H9 (cell line): ENCODE measurements around the gene ATP7B. TPM values are rescaled to one million over a fixed set of nuclear protein-coding genes. Genes with fewer than 3 reads are reported as not detected.
"Not testable (repeated sequence)": the region's sequence is repeated elsewhere in the genome, so short reads cannot be mapped to it uniquely, and the experiment has no call there.

Experiments used
- DNase-seq: peaks from one replicate; pipeline ENCODE4 v3.0.0-alpha.2; 2017
- H2AFZ ChIP-seq: one replicate; pipeline ENCODE4 v1.6.1; 2013; ENCODE audit warnings: mild to moderate bottlenecking, low read length, control low read depth, moderate library complexity
- H2AK5ac ChIP-seq: 2 replicates; pipeline ENCODE4 v1.6.1; 2013; ENCODE audit warnings: low read length, control low read depth, mixed read lengths; ENCODE audit not compliant: insufficient read length
- H2BK120ac ChIP-seq: one replicate; pipeline ENCODE4 v1.6.1; 2013; ENCODE audit warnings: low read depth, mild to moderate bottlenecking, low read length, control low read depth, inconsistent platforms; ENCODE audit not compliant: poor library complexity, severe bottlenecking
- H2BK12ac ChIP-seq: 2 replicates; pipeline ENCODE4 v1.6.1; 2013; ENCODE audit warnings: low read length, control low read depth, mixed read lengths, low read depth; ENCODE audit not compliant: insufficient read length
- H2BK15ac ChIP-seq: 2 replicates; pipeline ENCODE4 v1.6.1; 2013; ENCODE audit warnings: low read depth, low read length, control low read depth
- H2BK20ac ChIP-seq: one replicate; pipeline ENCODE4 v1.6.1; 2013; ENCODE audit warnings: low read depth, mild to moderate bottlenecking, low read length, control low read depth, inconsistent platforms; ENCODE audit not compliant: poor library complexity, severe bottlenecking
- H2BK5ac ChIP-seq: 2 replicates; pipeline ENCODE4 v1.6.1; 2013; ENCODE audit warnings: low read length, control low read depth, mixed read lengths; ENCODE audit not compliant: insufficient read length
- H3K14ac ChIP-seq: 2 replicates; pipeline ENCODE4 v1.6.1; 2013; ENCODE audit warnings: low read length, control low read depth; ENCODE audit not compliant: insufficient read depth
- H3K18ac ChIP-seq: 2 replicates; pipeline ENCODE4 v1.6.1; 2013; ENCODE audit warnings: low read depth, mild to moderate bottlenecking, mixed read lengths, low read length, control low read depth; ENCODE audit not compliant: insufficient read length
- H3K23ac ChIP-seq: 2 replicates; pipeline ENCODE4 v1.6.1; 2013; ENCODE audit warnings: low read length, control low read depth, mixed read lengths, low read depth; ENCODE audit not compliant: insufficient read length
- H3K23me2 ChIP-seq: 2 replicates; pipeline ENCODE4 v1.6.1; 2013; ENCODE audit warnings: low read depth, mild to moderate bottlenecking, mixed read lengths, low read length, control low read depth; ENCODE audit not compliant: insufficient read length, poor library complexity, severe bottlenecking
- H3K27ac ChIP-seq: 2 replicates; pipeline ENCODE4 v1.5.1; 2013; ENCODE audit warnings: low read length, control low read depth, mixed read lengths, low read depth; ENCODE audit not compliant: insufficient read length
- H3K27me3 ChIP-seq: 2 replicates; pipeline ENCODE4 v1.6.1; 2013; ENCODE audit warnings: low read length, control low read depth, inconsistent platforms; ENCODE audit not compliant: insufficient read depth
- H3K4ac ChIP-seq: 2 replicates; pipeline ENCODE4 v1.6.1; 2013; ENCODE audit warnings: low read depth, mild to moderate bottlenecking, control low read depth, inconsistent platforms, low read length, moderate library complexity
- H3K4me1 ChIP-seq: 2 replicates; pipeline ENCODE4 v1.6.1; 2013; ENCODE audit warnings: low read length, control low read depth, inconsistent platforms; ENCODE audit not compliant: insufficient read depth
- H3K4me2 ChIP-seq: 2 replicates; pipeline ENCODE4 v1.6.1; 2013; ENCODE audit warnings: low read length, control low read depth, mixed read lengths; ENCODE audit not compliant: insufficient read length, insufficient read depth
- H3K56ac ChIP-seq: 2 replicates; pipeline ENCODE4 v1.6.1; 2013; ENCODE audit warnings: low read depth, mild to moderate bottlenecking, mixed read lengths, low read length, control low read depth; ENCODE audit not compliant: insufficient read length
- H3K79me1 ChIP-seq: 2 replicates; pipeline ENCODE4 v1.6.1; 2013; ENCODE audit warnings: low read depth, mild to moderate bottlenecking, moderate library complexity, low read length, control low read depth, inconsistent platforms; ENCODE audit not compliant: insufficient read depth, poor library complexity, severe bottlenecking
- H3K79me2 ChIP-seq: 2 replicates; pipeline ENCODE4 v1.6.1; 2013; ENCODE audit warnings: low read length, control low read depth, inconsistent platforms; ENCODE audit not compliant: insufficient read depth
- H3K9ac ChIP-seq: 2 replicates; pipeline ENCODE4 v1.6.1; 2013; ENCODE audit warnings: low read length, control low read depth, mixed read lengths; ENCODE audit not compliant: insufficient read length; ENCODE audit errors: extremely low read depth
- H3K9me3 ChIP-seq: one replicate; pipeline ENCODE4 v1.6.1; 2013; ENCODE audit warnings: low read depth, low read length, inconsistent platforms; ENCODE audit not compliant: control insufficient read depth
- H3T11ph ChIP-seq: one replicate; pipeline ENCODE4 v1.6.1; 2013; ENCODE audit warnings: mild to moderate bottlenecking, low read length, control low read depth, inconsistent platforms
- H4K20me1 ChIP-seq: one replicate; pipeline ENCODE4 v1.6.1; 2013; ENCODE audit not compliant: control insufficient read depth, insufficient read length, insufficient read depth
- H4K5ac ChIP-seq: 2 replicates; pipeline ENCODE4 v1.6.1; 2013; ENCODE audit warnings: low read depth, mild to moderate bottlenecking, mixed read lengths, low read length, control low read depth; ENCODE audit not compliant: insufficient read length
- H4K8ac ChIP-seq: replicated peaks from 2 replicates; pipeline ENCODE4 v1.6.1; 2013; ENCODE audit warnings: low read length, control low read depth, mixed read lengths, low read depth; ENCODE audit not compliant: insufficient read length
- H4K91ac ChIP-seq: 2 replicates; pipeline ENCODE4 v1.6.1; 2013; ENCODE audit warnings: low read depth, mild to moderate bottlenecking, moderate library complexity, mixed read lengths, low read length, control low read depth; ENCODE audit not compliant: insufficient read length
- H3K27ac Mint-ChIP-seq, 3 experiments: 2 replicates in 2 of 3; 3 replicates in 1 of 3; pipeline ENCODE4 v1.8.0; 2020 to 2021; ENCODE audit warnings: mixed read lengths in 3 of 3, mild to moderate bottlenecking in 1 of 3, moderate library complexity in 1 of 3
- H3K27me3 Mint-ChIP-seq: 2 replicates; pipeline ENCODE4 v1.8.0; 2021; ENCODE audit warnings: low read depth, mild to moderate bottlenecking, moderate library complexity, mixed read lengths
- H3K36me3 Mint-ChIP-seq, 3 experiments: 2 replicates in 2 of 3; 3 replicates in 1 of 3; pipeline ENCODE4 v1.8.0; 2020 to 2021; ENCODE audit warnings: low read depth in 3 of 3, mixed read lengths in 3 of 3; ENCODE audit not compliant: insufficient read depth in 1 of 3
- H3K4me1 Mint-ChIP-seq, 2 experiments: 2 replicates each; pipeline ENCODE4 v1.8.0; 2020; ENCODE audit warnings: mixed read lengths in 2 of 2
- H3K4me3 Mint-ChIP-seq, 2 experiments: 2 replicates in 1 of 2; 3 replicates in 1 of 2; pipeline ENCODE4 v1.8.0; 2020 to 2021; ENCODE audit warnings: mild to moderate bottlenecking in 2 of 2, mixed read lengths in 2 of 2, moderate library complexity in 1 of 2
- H3K9me3 Mint-ChIP-seq, 2 experiments: 2 replicates in 1 of 2; 3 replicates in 1 of 2; pipeline ENCODE4 v1.8.0; 2020; ENCODE audit warnings: mild to moderate bottlenecking in 2 of 2, mixed read lengths in 2 of 2, moderate library complexity in 1 of 2
- WGBS: extraction: QIAGEN DNeasy Blood & Tissue Kit; methylation state at CpG from one replicate; pipeline ENCODE4 v1.1.7; 2013; ENCODE audit warnings: missing lambda C conversion rate, low lambda C conversion rate, mixed read lengths; ENCODE audit not compliant: insufficient read length; ENCODE audit errors: extremely low coverage; 5-methylcytosine and 5-hydroxymethylcytosine counted together
- total RNA-seq: library from RNA; stranded (reverse); gene quantifications from 2 replicates; pipeline ENCODE4 v1.2.1, GENCODE V29; 2021
- TF ChIP-seq, protein P1 (sequence below): fragments of 200-600 bp; sonication (generic); conservative IDR thresholded peaks from 3 replicates; pipeline ENCODE4 v1.8.0; 2021; ENCODE audit warnings: antibody characterized with exemption, mild to moderate bottlenecking

Gene ATP7B
- total RNA-seq, 1 experiment from 2014 or later, result 5.8 TPM

DNA sequence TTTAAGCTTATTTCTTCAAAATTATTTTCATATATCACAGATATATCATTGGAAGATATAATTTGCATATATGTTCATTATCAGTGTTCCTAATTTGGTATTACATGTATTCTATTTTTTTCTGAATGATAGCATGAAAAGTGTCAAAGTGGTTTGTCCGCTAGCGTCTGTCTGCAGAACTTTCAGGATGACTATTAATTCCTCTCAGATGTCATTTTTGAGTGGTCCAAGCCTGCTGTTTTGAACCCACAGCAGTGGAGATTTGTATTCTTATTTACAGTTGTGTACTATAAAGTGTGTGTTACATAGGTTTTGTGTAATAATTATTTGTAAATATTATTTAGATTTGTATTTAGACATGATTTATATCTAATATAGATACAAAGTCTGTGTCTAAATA is 21.8 kb upstream of the ATP7B start:
- H3K9me3 ChIP-seq, result no peaks in the 10 kb centered on the region
- no peaks in the 10 kb centered on the region for H3K79me1 ChIP-seq
- H3K4me3 Mint-ChIP-seq, result no peak overlapping the region

DNA sequence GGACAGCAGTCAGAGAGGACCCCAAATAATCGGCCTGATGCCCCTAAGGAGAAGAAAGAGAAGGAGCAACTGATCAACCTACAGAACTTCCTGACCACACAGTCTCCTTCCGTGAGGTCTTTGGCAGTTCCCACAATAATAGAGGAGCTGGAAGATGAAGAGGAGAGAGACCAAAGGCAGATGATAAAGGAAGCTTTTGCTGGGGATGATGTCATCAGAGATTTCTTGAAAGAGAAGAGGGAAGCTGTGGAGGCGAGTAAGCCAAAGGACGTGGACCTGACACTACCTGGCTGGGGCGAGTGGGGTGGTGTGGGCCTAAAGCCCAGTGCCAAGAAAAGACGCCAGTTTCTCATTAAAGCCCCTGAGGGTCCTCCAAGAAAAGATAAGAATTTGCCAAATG is 19.2 kb upstream of the ATP7B start:
- H4K5ac ChIP-seq, H3K4ac ChIP-seq, H3K56ac ChIP-seq, H4K20me1 ChIP-seq, H3K27ac ChIP-seq, H2BK120ac ChIP-seq, H3K18ac ChIP-seq, H3K79me2 ChIP-seq, H4K91ac ChIP-seq, H2BK20ac ChIP-seq, H3T11ph ChIP-seq, H3K9ac ChIP-seq, H2AK5ac ChIP-seq, H3K4me1 ChIP-seq, H3K23ac ChIP-seq, H3K79me1 ChIP-seq, H3K9me3 ChIP-seq, H3K4me2 ChIP-seq, H4K8ac ChIP-seq, H2BK15ac ChIP-seq, H3K23me2 ChIP-seq, H3K27me3 Mint-ChIP-seq, H3K27me3 ChIP-seq, H3K4me3 Mint-ChIP-seq, H2AFZ ChIP-seq, DNase-seq, H2BK5ac ChIP-seq, H3K4me1 Mint-ChIP-seq, H2BK12ac ChIP-seq, H3K27ac Mint-ChIP-seq, H3K14ac ChIP-seq: not testable (repeated sequence)
- H3K36me3 Mint-ChIP-seq, result peaks cover 34 to 59% (median 56%) of the 10 kb centered on the region in 3 experiments
- no CpG with 5 or more reads among the region's 6 CpGs for WGBS
- peaks cover 2 to 26% of the 10 kb centered on the region in 2 experiments; a peak in 3 of 5 replicates for H3K9me3 Mint-ChIP-seq

More for the DNA sequence above, 21.8 kb upstream of the ATP7B start:
- Histone ChIP-seq H3K23ac (no peak overlapping the region), H3K27ac (no peak overlapping the region), H3K27me3 (no peaks in the 10 kb centered on the region; the same call in 1 of the 2 replicates), H4K20me1 (no peaks in the 10 kb centered on the region), H3K4ac (no peak overlapping the region), H4K91ac (no peak overlapping the region), H3K4me2 (no peak overlapping the region), H3K79me2 (no peaks in the 10 kb centered on the region), H3K9ac (no peak overlapping the region), H3K14ac (no peak overlapping the region), H2AFZ (no peak overlapping the region), H2BK120ac (no peak overlapping the region), H3K4me1 (no peaks in the 10 kb centered on the region), H3K56ac (no peak overlapping the region), H2BK5ac (no peak overlapping the region), H2BK12ac (no peak overlapping the region), H2BK20ac (no peak overlapping the region), H3T11ph (no peak overlapping the region), H3K18ac (no peak overlapping the region), H4K5ac (no peak overlapping the region), H4K8ac (no peak overlapping the region), H3K23me2 (no peaks in the 10 kb centered on the region), H2BK15ac (no peak overlapping the region), H2AK5ac (no peak overlapping the region)
- peaks cover 14 to 33% (median 30%) of the 10 kb centered on the region in 3 experiments for H3K36me3 Mint-ChIP-seq
- H3K27ac Mint-ChIP-seq, result no peak overlapping the region
- no CpG with 5 or more reads among the region's 2 CpGs for WGBS
- H3K9me3 Mint-ChIP-seq, result peaks cover 0 to 23% of the 10 kb centered on the region in 2 experiments; a peak in 2 of 5 replicates
- no peak for DNase-seq
- TF ChIP-seq, protein P1, sequence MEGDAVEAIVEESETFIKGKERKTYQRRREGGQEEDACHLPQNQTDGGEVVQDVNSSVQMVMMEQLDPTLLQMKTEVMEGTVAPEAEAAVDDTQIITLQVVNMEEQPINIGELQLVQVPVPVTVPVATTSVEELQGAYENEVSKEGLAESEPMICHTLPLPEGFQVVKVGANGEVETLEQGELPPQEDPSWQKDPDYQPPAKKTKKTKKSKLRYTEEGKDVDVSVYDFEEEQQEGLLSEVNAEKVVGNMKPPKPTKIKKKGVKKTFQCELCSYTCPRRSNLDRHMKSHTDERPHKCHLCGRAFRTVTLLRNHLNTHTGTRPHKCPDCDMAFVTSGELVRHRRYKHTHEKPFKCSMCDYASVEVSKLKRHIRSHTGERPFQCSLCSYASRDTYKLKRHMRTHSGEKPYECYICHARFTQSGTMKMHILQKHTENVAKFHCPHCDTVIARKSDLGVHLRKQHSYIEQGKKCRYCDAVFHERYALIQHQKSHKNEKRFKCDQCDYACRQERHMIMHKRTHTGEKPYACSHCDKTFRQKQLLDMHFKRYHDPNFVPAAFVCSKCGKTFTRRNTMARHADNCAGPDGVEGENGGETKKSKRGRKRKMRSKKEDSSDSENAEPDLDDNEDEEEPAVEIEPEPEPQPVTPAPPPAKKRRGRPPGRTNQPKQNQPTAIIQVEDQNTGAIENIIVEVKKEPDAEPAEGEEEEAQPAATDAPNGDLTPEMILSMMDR, result no peak
- H3K27me3 Mint-ChIP-seq, result no peaks in the 10 kb centered on the region
- H3K4me1 Mint-ChIP-seq, result no peaks in the 10 kb centered on the region
